Endothelial cell (in vitro differentiated cells): ENCODE results near the gene EMILIN1. TPM values are rescaled to one million over a fixed set of nuclear protein-coding genes. Genes with fewer than 3 reads are reported as not detected.

Experiments
- DNase-seq: peaks from one replicate; pipeline ENCODE4 v3.0.0; 2021; ENCODE audit warnings: low spot score
- H3K27ac Mint-ChIP-seq: one replicate; pipeline ENCODE4 v1.8.0; 2021; ENCODE audit warnings: mixed read lengths, inconsistent platforms; ENCODE audit not compliant: unreplicated experiment
- H3K27me3 Mint-ChIP-seq: one replicate; pipeline ENCODE4 v1.8.0; 2021; ENCODE audit warnings: mild to moderate bottlenecking, moderate library complexity, mixed read lengths, inconsistent platforms; ENCODE audit not compliant: unreplicated experiment
- H3K36me3 Mint-ChIP-seq: one replicate; pipeline ENCODE4 v1.8.0; 2021; ENCODE audit warnings: mild to moderate bottlenecking, low read depth, mixed read lengths, inconsistent platforms; ENCODE audit not compliant: unreplicated experiment
- H3K4me1 Mint-ChIP-seq: one replicate; pipeline ENCODE4 v1.8.0; 2021; ENCODE audit warnings: mild to moderate bottlenecking, mixed read lengths, inconsistent platforms; ENCODE audit not compliant: unreplicated experiment
- H3K4me3 Mint-ChIP-seq: one replicate; pipeline ENCODE4 v1.8.0; 2021; ENCODE audit warnings: mild to moderate bottlenecking, mixed read lengths, inconsistent platforms; ENCODE audit not compliant: unreplicated experiment
- H3K9me3 Mint-ChIP-seq: one replicate; pipeline ENCODE4 v1.8.0; 2021; ENCODE audit warnings: mixed read lengths, inconsistent platforms; ENCODE audit not compliant: unreplicated experiment
- total RNA-seq: library from RNA; stranded (reverse); fragmentation: NEBNext Ultra II Directional; extraction: Animal tissue kit (Norgen Biotek cat#: 25700); gene quantifications from one replicate; pipeline ENCODE4 v1.2.1, GENCODE V29; 2021; ENCODE audit not compliant: unreplicated experiment
- TF ChIP-seq, protein P1 (sequence below): fragments of 200-600 bp; sonication (generic); IDR thresholded peaks from one replicate; pipeline ENCODE4 v1.5.0; 2021; ENCODE audit warnings: antibody characterized with exemption; ENCODE audit not compliant: unreplicated experiment

The EMILIN1 gene
- total RNA-seq, 1 donor from 2014 or later: 2.1 TPM

DNA sequence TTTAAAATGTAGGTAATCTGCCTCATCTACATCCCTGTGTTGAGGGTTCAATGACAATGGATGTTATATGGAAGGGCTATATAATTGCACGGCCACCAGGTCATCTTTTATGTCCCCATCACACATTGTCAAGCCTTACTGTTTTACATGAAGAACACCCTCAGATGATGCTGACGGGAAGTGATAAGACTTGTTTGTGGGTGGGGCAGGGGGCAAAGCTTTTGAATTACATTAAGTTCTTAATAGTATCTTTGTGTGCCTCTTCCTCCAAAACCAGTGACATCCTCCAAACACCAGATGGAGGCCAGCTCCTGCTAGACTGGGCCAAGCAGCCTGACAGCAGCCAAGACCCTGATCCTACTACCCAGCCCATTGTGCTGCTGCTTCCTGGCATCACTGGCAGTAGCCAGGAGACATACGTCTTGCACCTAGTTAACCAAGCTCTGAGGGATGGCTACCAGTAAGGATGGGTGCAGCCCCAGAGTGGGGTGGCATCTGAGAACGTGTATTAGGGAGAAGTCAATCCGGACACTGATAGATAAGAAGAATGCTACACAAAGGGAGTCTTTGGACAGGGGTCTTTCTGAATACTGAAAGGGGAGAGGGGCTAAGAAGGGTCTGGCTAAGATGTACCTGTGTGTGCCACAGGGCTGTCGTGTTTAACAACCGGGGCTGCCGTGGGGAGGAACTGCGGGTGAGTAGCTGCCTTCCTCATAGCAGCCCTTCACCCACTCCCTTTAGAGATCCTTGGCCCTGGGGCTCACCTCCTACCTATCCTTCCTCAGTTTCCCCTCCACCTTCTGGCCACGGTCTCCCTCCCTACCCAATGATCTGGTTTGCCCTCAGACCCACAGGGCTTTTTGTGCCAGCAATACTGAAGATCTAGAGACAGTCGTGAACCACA is 50.5 kb downstream of the EMILIN1 start:
- peaks cover 8% of the 10 kb centered on the region for H3K27me3 Mint-ChIP-seq
- H3K9me3 Mint-ChIP-seq: no peaks in the 10 kb centered on the region
- DNase-seq: no peak
- H3K4me1 Mint-ChIP-seq: peaks cover 11% of the 10 kb centered on the region
- no peak overlapping the region for H3K27ac Mint-ChIP-seq
- H3K36me3 Mint-ChIP-seq: peaks cover 19% of the 10 kb centered on the region
- TF ChIP-seq, protein P1, sequence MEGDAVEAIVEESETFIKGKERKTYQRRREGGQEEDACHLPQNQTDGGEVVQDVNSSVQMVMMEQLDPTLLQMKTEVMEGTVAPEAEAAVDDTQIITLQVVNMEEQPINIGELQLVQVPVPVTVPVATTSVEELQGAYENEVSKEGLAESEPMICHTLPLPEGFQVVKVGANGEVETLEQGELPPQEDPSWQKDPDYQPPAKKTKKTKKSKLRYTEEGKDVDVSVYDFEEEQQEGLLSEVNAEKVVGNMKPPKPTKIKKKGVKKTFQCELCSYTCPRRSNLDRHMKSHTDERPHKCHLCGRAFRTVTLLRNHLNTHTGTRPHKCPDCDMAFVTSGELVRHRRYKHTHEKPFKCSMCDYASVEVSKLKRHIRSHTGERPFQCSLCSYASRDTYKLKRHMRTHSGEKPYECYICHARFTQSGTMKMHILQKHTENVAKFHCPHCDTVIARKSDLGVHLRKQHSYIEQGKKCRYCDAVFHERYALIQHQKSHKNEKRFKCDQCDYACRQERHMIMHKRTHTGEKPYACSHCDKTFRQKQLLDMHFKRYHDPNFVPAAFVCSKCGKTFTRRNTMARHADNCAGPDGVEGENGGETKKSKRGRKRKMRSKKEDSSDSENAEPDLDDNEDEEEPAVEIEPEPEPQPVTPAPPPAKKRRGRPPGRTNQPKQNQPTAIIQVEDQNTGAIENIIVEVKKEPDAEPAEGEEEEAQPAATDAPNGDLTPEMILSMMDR: no peak
- no peak overlapping the region for H3K4me3 Mint-ChIP-seq

DNA sequence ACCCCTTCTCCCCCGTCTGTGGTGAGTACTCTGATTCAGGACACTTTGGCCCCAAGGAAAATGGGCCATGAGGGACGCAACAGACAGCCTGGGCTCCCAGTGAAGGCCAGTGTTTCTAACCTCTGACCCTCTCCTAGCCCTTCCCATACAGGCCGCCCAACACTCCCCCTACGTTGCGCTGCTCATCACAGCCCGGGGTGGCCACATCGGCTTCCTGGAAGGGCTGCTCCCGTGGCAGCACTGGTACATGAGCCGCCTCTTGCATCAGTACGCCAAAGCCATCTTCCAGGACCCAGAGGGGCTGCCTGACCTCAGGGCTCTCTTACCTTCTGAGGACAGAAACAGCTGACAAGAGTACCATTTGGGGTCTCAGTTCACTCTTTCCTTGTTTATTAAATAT is 52.0 kb downstream of the EMILIN1 start:
- Mint-ChIP-seq H3K27me3 (peaks cover 5% of the 10 kb centered on the region), H3K4me3 (no peak overlapping the region)

DNA sequence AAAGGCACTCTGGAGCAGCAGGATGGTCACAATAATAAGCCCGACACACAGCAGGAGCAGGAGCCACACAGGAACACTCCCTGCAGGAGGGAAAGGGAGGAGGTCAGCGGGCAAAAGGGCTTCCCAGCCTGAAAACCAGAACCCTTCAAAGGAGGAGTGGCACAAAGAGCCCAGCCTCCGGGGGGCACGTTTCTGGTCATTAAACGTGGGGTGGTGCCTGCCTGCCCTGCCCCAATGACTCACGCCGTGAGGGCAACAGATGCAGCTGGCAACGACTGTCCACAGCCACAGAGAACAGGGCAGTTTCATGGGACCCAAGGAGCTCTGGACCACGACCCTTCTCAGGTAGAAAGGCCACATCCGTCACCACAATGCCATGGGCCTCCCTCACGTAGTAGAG is 53.0 kb downstream of the EMILIN1 start:
- TF ChIP-seq, protein P1: no peak
- H3K9me3 Mint-ChIP-seq: no peaks in the 10 kb centered on the region
- H3K27ac Mint-ChIP-seq: no peak overlapping the region
- peaks cover 5% of the 10 kb centered on the region for H3K27me3 Mint-ChIP-seq
- no peak overlapping the region for H3K4me3 Mint-ChIP-seq
- DNase-seq: no peak
- H3K4me1 Mint-ChIP-seq: peaks cover 11% of the 10 kb centered on the region
- peaks cover 19% of the 10 kb centered on the region for H3K36me3 Mint-ChIP-seq

More for the DNA sequence above, 52.0 kb downstream of the EMILIN1 start:
- TF ChIP-seq, protein P1: no peak
- no peak for DNase-seq
- H3K9me3 Mint-ChIP-seq: no peaks in the 10 kb centered on the region
- H3K27ac Mint-ChIP-seq: no peak overlapping the region
- peaks cover 19% of the 10 kb centered on the region for H3K36me3 Mint-ChIP-seq
- peaks cover 11% of the 10 kb centered on the region for H3K4me1 Mint-ChIP-seq

DNA sequence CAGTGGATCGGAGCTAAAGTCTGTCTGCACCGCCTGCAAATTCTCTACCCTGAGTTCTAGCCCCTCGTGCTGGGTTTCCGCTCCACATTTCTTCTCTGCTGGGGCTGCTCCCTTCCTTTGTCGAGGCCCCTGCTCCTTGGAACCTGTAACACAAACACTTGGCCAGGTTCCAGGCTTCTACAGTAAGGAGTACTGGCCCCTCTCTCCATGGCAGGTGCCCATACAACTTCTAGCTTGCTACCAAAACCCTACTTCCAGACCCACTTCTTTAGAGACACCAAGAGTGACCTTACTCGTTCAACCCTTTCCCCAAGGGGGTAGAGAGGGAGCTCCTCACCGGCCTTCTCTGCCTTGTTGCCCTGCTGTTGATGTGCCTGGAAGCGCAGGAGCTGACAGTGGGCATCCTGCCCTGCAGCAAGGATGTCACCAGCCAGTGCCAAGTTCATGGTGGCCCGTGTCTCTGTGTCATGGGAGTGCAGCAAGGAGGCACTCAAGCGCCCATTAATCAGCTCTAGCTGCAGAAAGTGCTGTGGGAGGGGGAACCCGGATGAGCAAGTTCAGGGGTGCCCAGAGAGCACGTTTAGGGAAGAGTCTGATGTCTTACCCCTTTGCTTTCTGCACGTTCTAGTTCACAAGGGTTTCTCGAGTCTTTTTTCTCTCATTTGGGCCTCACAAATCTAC is 54.9 kb downstream of the EMILIN1 start:
- DNase-seq: no peak
- H3K4me3 Mint-ChIP-seq: peak overlapping the region; percentile 97
- H3K9me3 Mint-ChIP-seq: no peaks in the 10 kb centered on the region
- peaks cover 19% of the 10 kb centered on the region for H3K36me3 Mint-ChIP-seq
- TF ChIP-seq, protein P1: no peak
- H3K27me3 Mint-ChIP-seq: peaks cover 7% of the 10 kb centered on the region
- no peak overlapping the region for H3K27ac Mint-ChIP-seq
- peaks cover 11% of the 10 kb centered on the region for H3K4me1 Mint-ChIP-seq
